ENCODE measurements around the gene RPS19BP1. TPM values are rescaled to one million over a fixed set of nuclear protein-coding genes. Genes with fewer than 3 reads are reported as not detected.

Gene RPS19BP1
- total RNA-seq, 1 experiment from 2014 or later, result 195 TPM

DNA sequence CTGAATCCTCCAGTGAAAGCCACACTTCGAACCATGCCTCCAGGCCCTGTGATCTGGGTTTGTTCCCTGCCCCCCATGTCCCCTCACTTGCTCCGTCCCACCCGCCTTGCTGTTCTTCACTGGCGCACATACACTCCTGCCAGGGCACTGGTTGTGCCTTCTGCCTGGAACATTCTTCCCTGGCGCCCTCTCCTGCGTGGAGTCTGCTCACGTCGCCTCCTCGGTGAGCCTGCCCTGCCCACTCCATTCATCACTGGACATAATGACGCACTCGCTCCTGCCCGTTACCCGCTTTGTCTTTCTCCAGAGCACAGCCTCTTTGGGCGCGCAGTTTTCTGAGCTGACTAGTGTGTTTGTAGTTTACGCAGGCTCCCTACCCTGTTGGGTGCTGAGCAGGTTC lies 51.5 kb downstream of the RPS19BP1 start:
- peak; percentile 44 for DNase-seq (ENCODE audit: low spot score)
- in situ Hi-C loops (cut with HindIII; ENCODE audit: low sequenced_read_pairs), result loop anchor here (25.0 kb wide), 1 partner anchor 94 kb away; the partner anchor contains the start of gene TAB1

DNA sequence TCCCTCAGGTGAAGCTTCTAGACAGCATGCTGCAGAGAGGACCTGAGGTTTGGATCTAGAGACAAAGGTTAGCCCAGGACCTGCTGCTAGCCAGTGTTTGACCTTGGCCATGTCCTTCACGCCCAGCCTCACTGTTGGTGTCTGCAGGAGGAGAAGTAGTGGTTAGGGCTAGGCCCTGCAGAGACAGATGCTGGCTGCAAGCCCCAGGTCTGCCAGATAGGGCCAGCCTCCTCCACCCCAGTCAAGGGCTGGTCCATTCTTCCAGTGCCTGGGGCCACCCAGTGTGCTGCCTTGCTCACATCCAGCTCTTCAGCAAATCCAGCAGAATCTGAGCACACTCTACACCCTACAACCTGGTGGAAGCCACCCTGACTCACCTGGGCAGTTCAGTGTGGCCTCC lies 52.0 kb downstream of the RPS19BP1 start:
- no peak for DNase-seq (ENCODE audit: low spot score)
- in situ Hi-C loops (cut with HindIII; ENCODE audit: low sequenced_read_pairs), result loop anchor here (25.0 kb wide), 1 partner anchor 93 kb away; the partner anchor contains the start of gene TAB1

DNA sequence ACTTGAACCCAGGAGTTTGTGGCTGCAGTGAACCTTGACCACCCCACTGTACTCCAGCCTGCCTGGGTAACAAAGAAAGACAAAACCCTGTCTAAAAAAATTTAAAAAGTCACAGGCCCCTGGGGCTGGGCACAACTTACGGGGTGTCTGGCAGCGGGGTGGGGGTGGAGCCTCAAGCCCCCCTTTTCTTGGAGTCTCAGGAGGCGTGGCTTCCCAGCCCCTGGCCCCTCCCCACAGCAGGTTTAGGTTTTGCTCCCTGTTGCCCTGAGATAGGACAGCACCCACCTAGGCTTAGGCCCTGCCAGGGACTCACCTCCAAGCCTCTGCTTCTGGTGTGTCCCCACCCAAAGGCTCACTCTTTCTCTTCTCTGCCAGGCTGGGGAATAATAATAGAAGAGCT lies 53.3 kb downstream of the RPS19BP1 start:
- no peak for DNase-seq (ENCODE audit: low spot score)
- in situ Hi-C loops (cut with HindIII; ENCODE audit: low sequenced_read_pairs), result loop anchor here (25.0 kb wide), 1 partner anchor 92 kb away; the partner anchor contains the start of gene TAB1

Other genes with a start within 250 kb of the RPS19BP1 start
- gene RPL3, start 213.1 kb downstream of the RPS19BP1 start, total RNA-seq (2014; rRNA removed; shearing (Covaris generic)), result 6,349 and 7,167 TPM in 2 replicates
- gene SYNGR1, start 182.8 kb downstream of the RPS19BP1 start, total RNA-seq (2014; rRNA removed; shearing (Covaris generic)), result 48.0 and 67.0 TPM in 2 replicates
- 35.1 and 38.2 TPM in 2 replicates for gene TAB1, start 133.0 kb downstream of the RPS19BP1 start, total RNA-seq (2014; rRNA removed; shearing (Covaris generic))
- gene MGAT3, start 75.7 kb downstream of the RPS19BP1 start, total RNA-seq (2014; rRNA removed; shearing (Covaris generic)), result 13.8 and 18.6 TPM in 2 replicates
- gene MIEF1, start 30.5 kb downstream of the RPS19BP1 start, total RNA-seq (2014; rRNA removed; shearing (Covaris generic)), result 23.5 and 32.1 TPM in 2 replicates
- gene ATF4, start 12.2 kb downstream of the RPS19BP1 start, total RNA-seq (2014; rRNA removed; shearing (Covaris generic)), result 359 and 398 TPM in 2 replicates
- 0.10 TPM in 1 of 2 replicates, not detected in the other for gene CACNA1I, start 38.0 kb upstream of the RPS19BP1 start, total RNA-seq (2014; rRNA removed; shearing (Covaris generic))